K562 (cell line): ENCODE results near the gene TRAPPC8. TPM values are rescaled to one million over a fixed set of nuclear protein-coding genes. Genes with fewer than 3 reads are reported as not detected.

Source experiments
- ATAC-seq: fragments of 200-7000 bp; cut with Tn5 transposase; 3 replicates; pipeline ENCODE4 v1.9.1; 2020; ENCODE audit warnings: moderate library complexity
- BruUV-seq: library from RNA; stranded (reverse); fragments of 400-500 nt; replicated peaks from 2 replicates; lab custom pipeline; 2021; lab: Mats Ljungman, UMichigan
- CTCF ChIA-PET: fragments of 300-600 bp; formaldehyde crosslinking; extraction: SDS; loops from one replicate; lab custom pipeline; 2021; ENCODE audit warnings: low intra/inter-chr PET ratio; lab: Yijun Ruan, JAX
- POLR2A ChIA-PET: fragments of 300-600, 350-650 bp; sonication (Branson Sonifier 250); formaldehyde crosslinking; extraction: SDS; loops from one replicate; lab custom pipeline; 2021; ENCODE audit warnings: antibody characterized with exemption, inconsistent platforms; lab: Yijun Ruan, JAX
- DNase-seq, 4 experiments: peaks; one replicate each; pipeline versions ENCODE4 v3.0.0 to v3.0.0-alpha.2; 2011 to 2018; ENCODE audit warnings: low spot score in 3 of 4, mixed read lengths in 3 of 4; ENCODE audit errors: extremely low read depth in 1 of 4
- FAIRE-seq: peaks from 2 replicates; lab custom pipeline; 2011; peaks lifted over from hg19 to GRCh38; lab: Jason Lieb, UNC
- H2AFZ ChIP-seq: 2 replicates; pipeline ENCODE4 v1.6.0; 2011; ENCODE audit warnings: low read depth, low read length, control low read depth, inconsistent platforms
- H3K27ac ChIP-seq: fragments of 200-600 bp; 3 replicates; pipeline ENCODE4 v1.8.0; 2011; ENCODE audit warnings: low read depth, mild to moderate bottlenecking, control low read depth, inconsistent platforms, low read length, moderate library complexity, mixed read lengths; ENCODE audit errors: extremely low read depth
- H3K27me3 ChIP-seq, 2 experiments: fragments of 300-600 bp in 1 of 2; 2 replicates in 1 of 2; 3 replicates in 1 of 2; pipeline versions ENCODE4 v1.6.0 to v1.8.0; 2011; ENCODE audit warnings: inconsistent platforms in 2 of 2, low read length in 2 of 2, mild to moderate bottlenecking in 1 of 2, mixed read lengths in 1 of 2, moderate library complexity in 1 of 2; ENCODE audit not compliant: control insufficient read depth in 2 of 2, insufficient read depth in 2 of 2
- H3K36me3 ChIP-seq: fragments of 300-600 bp; 3 replicates; pipeline ENCODE4 v1.8.0; 2011; ENCODE audit warnings: mild to moderate bottlenecking, low read length, inconsistent platforms; ENCODE audit not compliant: control insufficient read depth, insufficient read depth
- H3K4me1 ChIP-seq, 2 experiments: fragments of 200-600 bp in 1 of 2; replicated peaks in 1 of 2; 2 replicates in 1 of 2; 3 replicates in 1 of 2; pipeline versions ENCODE4 v1.5.1 to v1.8.0; 2011; ENCODE audit warnings: inconsistent platforms in 2 of 2, low read length in 2 of 2, mild to moderate bottlenecking in 1 of 2, mixed read lengths in 1 of 2, moderate library complexity in 1 of 2; ENCODE audit not compliant: control insufficient read depth in 2 of 2, insufficient read depth in 2 of 2
- H3K4me2 ChIP-seq: 2 replicates; pipeline ENCODE4 v1.6.1; 2011; ENCODE audit warnings: low read length, control low read depth, inconsistent platforms, mixed read lengths; ENCODE audit not compliant: insufficient read depth
- H3K4me3 ChIP-seq: fragments of 200-600 bp; sonication (generic), shearing (Covaris generic); 2 replicates; pipeline ENCODE4 v1.5.1; 2016; ENCODE audit warnings: control low read depth, inconsistent platforms
- H3K79me2 ChIP-seq: fragments of 200-600 bp; 3 replicates; pipeline ENCODE4 v1.8.0; 2011; ENCODE audit warnings: low read length, inconsistent platforms; ENCODE audit not compliant: control insufficient read depth, insufficient read depth
- H3K9ac ChIP-seq, 2 experiments: 2 replicates each; pipeline versions ENCODE4 v1.6.0 to v1.6.1; 2011; ENCODE audit warnings: low read depth in 2 of 2, low read length in 2 of 2, control low read depth in 1 of 2, inconsistent platforms in 1 of 2, mild to moderate bottlenecking in 1 of 2, mixed read lengths in 1 of 2; ENCODE audit not compliant: insufficient read depth in 1 of 2
- H3K9me1 ChIP-seq: one replicate; pipeline ENCODE4 v1.6.0; 2011; ENCODE audit warnings: inconsistent platforms, mild to moderate bottlenecking, low read length, moderate library complexity; ENCODE audit not compliant: control insufficient read depth, insufficient read depth
- H3K9me3 ChIP-seq: replicated peaks from 2 replicates; pipeline ENCODE4 v1.5.1; 2011; ENCODE audit warnings: low read depth, low read length, inconsistent platforms; ENCODE audit not compliant: control insufficient read depth, insufficient read depth
- H4K20me1 ChIP-seq: replicated peaks from 2 replicates; pipeline ENCODE4 v1.6.1; 2011; ENCODE audit warnings: low read length, inconsistent platforms, mixed read lengths; ENCODE audit not compliant: control insufficient read depth, insufficient read depth
- ATF4 ChIP-seq: fragments of 450-650 bp; formaldehyde crosslinking; IDR thresholded peaks from 2 replicates; pipeline ENCODE4 v1.4.0; 2022; ENCODE audit warnings: mild to moderate bottlenecking, moderate library complexity
- ELK1 ChIP-seq: sonication (generic); formaldehyde crosslinking; IDR thresholded peaks from 2 replicates; pipeline ENCODE4 v1.8.1; 2022; ENCODE audit warnings: missing genetic modification reagents
- EZH2 ChIP-seq: IDR thresholded peaks from 2 replicates; pipeline ENCODE4 v1.6.1; 2012; ENCODE audit warnings: low read depth, mild to moderate bottlenecking, inconsistent platforms, low read length, borderline replicate concordance
- ILF3 ChIP-seq: fragments of 450-650 bp; IDR thresholded peaks from 2 replicates; pipeline ENCODE4 v1.6.1; 2018; ENCODE audit warnings: antibody characterized with exemption, mild to moderate bottlenecking, moderate library complexity, borderline replicate concordance
- NCOA4 ChIP-seq: fragments of 450-650 bp; IDR thresholded peaks from 2 replicates; pipeline ENCODE4 v1.6.1; 2018; ENCODE audit warnings: mild to moderate bottlenecking; ENCODE audit not compliant: partially characterized antibody
- TSHZ1 ChIP-seq: fragments of 250-450 bp; sonication (Bioruptor Pico); IDR thresholded peaks from 2 replicates; pipeline ENCODE4 v1.4.0; 2020; ENCODE audit warnings: mild to moderate bottlenecking, moderate library complexity
- ZNF316 ChIP-seq: fragments of 450-650 bp; IDR thresholded peaks from 2 replicates; pipeline ENCODE4 v1.6.1; 2016
- WGBS: fragments of 100-300 bp; shearing (Covaris generic); methylation state at CpG from one replicate; pipeline ENCODE4 v1.1.6; 2016; ENCODE audit warnings: low coverage, mixed read lengths; ENCODE audit not compliant: insufficient coverage; ENCODE audit errors: missing lambda C conversion rate; 5-methylcytosine and 5-hydroxymethylcytosine counted together
- in situ Hi-C: fragments of 300-500 bp; cut with MboI; formaldehyde crosslinking; loops from 4 replicates; pipeline ENCODE4 v1.15.0; 2018; ENCODE audit warnings: inconsistent platforms, mixed read lengths
- intact Hi-C: fragments of 100-400 bp; cut with micrococcal nuclease; formaldehyde crosslinking; loops from 2 replicates; pipeline ENCODE4 v1.14.2; 2022
- polyA plus RNA-seq, 8 experiments: library from polyadenylated mRNA; depleted of rRNA in 4 of 8; stranded (reverse) in 5 of 8; unstranded in 3 of 8; fragments of >200 nt; fragmentation: Nextera tagmentation in 2 of 8; fragmentation: Illumina TruSeq in 1 of 8; extraction: Ambion mirVana in 2 of 8; extraction: Trizol in 1 of 8; gene quantifications; 2 replicates each; pipeline versions ENCODE4 v1.2.1 to v1.2.3, GENCODE V29; 2011 to 2014; ENCODE audit warnings: inconsistent platforms in 1 of 8, missing spikeins in 1 of 8
- total RNA-seq, 7 experiments: library from RNA; depleted of rRNA in 6 of 7; stranded (reverse); fragments of >200 nt in 6 of 7; fragmentation: Illumina TruSeq in 2 of 7; extraction: Trizol in 2 of 7; gene quantifications; 2 replicates each; pipeline versions ENCODE4 v1.2.1 to v1.2.3, GENCODE V29; 2011 to 2021; ENCODE audit warnings: low replicate concordance in 1 of 7

The TRAPPC8 gene
- total and polyA plus RNA-seq, 9 of the 15 experiments (the other 6 are each of a cell fraction or from before 2014, with no cell fraction given) = 20.1 to 111 (median 35.6) TPM

- Histone ChIP-seq H3K27me3 (peaks cover 6 to 19% of the 10 kb centered on the region in 2 experiments; a peak in 3 of 5 replicates), H3K4me2 (no peak overlapping the region), H3K9ac (no peak overlapping the region), H3K4me3 (no peak overlapping the region), H4K20me1 (no peaks in the 10 kb centered on the region), H3K27ac (no peak overlapping the region), H3K79me2 (no peaks in the 10 kb centered on the region), H3K9me3 (0 out of 2 replicates have a peak, but pooled peaks cover 6% of the 10 kb centered on the region), H3K4me1 (no peaks in the 10 kb centered on the region), H3K9me1 (no peaks in the 10 kb centered on the region), H2AFZ (no peak overlapping the region), H3K36me3 (no peaks in the 10 kb centered on the region)
- in situ Hi-C loops = no loop called here
- ChIA-PET CTCF (no interaction called here), POLR2A (no interaction called here)
- DNase-seq = no peak
- no peak for FAIRE-seq
- intact Hi-C loops = loop anchor here (10.0 kb wide), 1 partner anchor 56 kb away; no protein-coding TSS in a partner anchor
- BruUV-seq = no TSS peak
- WGBS = 0% methylated on average over 3 of the region's 3 CpGs
- ATAC-seq = no peak
- TF ChIP-seq NCOA4 (no peak), ILF3 (no peak), ELK1 (CRISPR knock-in tag) (no peak), TSHZ1 (CRISPR knock-in tag) (no peak), EZH2 (no peak), ATF4 (CRISPR knock-in tag) (no peak), ZNF316 (no peak)
These were observed 27.7 kb upstream of the TRAPPC8 start for GRCh38 chr18:31970617-31971016.
